Stimulated activated naive CD4-positive, alpha-beta T cell treated with Interleukin-2 at 50 U/mL for 16 hours (primary cell): ENCODE results near the gene GFAP.

Experiments used
- DNase-seq: peaks from one replicate; lab custom pipeline; 2025; lab: John Stamatoyannopoulos, UW

Gene GFAP

GRCh38 chr17:44914148-44914547, 1.2 kb downstream of the GFAP start:
- no peak for DNase-seq

DNA sequence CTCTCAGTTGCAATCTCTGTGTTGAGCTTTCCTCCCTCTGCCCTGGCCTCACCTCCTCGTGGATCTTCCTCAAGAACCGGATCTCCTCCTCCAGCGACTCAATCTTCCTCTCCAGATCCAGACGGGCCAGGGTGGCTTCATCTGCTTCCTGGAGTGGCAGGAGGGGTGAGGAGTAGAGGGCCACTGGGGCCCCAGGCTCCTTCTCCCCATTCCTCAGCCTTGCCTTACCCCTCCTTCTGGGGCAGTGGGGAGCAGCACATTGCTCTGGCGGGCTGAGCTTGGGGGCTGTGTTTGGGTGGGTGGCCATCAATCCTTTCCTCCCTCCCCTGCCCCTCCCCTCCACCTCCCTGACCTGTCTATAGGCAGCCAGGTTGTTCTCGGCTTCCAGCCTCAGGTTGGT, 1.6 kb downstream of the GFAP start:
- no peak for DNase-seq

GRCh38 chr17:44912763-44913544, 2.3 kb downstream of the GFAP start:
- DNase-seq = no peak

DNA sequence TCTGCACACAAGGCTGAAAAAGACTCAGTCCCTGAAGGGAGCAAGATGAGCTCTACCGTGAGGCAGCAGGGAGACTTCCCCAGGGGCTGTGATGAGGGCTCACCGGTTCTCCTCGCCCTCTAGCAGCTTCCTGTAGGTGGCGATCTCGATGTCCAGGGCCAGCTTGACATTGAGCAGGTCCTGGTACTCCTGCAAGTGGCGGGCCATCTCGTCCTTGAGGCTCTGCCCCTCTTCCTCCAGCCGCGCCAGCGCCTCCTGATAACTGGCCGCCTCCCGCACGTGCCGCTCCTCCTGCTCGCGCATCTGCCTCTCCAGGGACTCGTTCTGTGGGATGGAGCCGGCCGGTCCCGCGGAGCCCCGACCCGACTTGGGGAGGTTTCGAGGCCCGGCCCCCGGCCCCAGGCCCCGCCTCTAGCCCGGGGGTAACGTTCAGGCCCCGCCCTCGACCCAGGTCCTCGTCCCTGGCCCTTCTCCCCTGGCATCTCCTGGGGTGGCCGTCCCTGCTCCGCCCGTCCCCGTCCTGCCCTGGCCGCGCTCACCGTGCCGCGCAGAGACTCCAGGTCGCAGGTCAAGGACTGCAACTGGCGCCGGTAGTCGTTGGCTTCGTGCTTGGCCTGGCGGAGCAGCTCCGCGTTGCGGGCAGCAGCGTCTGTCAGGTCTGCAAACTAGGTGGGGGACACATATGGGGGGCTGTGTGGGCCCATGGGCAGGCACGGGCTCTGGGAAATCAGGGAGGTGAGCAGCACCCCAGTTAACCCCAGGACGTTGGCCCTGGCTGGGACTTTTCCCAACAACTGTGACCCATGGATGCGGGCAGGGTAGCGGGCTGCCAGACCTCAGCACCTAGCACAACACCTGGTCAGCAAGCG, 3.9 kb downstream of the GFAP start:
- DNase-seq = peak; percentile 31

GRCh38 chr17:44910231-44911106, 4.8 kb downstream of the GFAP start:
- no peak for DNase-seq

DNA sequence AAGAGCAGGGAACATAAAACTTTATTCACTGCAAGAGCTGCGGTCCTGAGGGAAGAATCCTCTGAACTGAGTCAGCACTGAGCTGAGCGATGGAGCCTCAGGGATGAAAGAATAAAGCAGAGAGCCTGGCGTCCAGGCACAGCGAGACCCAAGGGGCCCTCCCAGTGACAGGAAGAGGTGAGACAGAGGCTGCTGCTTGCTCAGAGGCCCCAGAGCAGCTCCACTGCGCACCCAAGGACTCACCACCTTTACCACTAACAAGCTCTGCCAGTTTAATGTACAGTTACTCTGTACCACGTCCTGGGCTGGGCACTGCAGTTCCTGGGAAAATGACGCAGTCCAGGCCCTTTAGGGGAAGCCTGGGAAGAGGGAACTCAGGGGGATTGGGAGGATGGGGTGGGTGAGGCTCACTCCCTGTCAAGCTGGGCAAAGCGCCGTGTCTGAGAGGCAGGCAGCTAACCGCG, 5.6 kb downstream of the GFAP start:
- DNase-seq = no peak

GRCh38 chr17:44908761-44909326, 6.5 kb downstream of the GFAP start:
- DNase-seq = no peak

- DNase-seq = no peak
Observed at GRCh38 chr17:44907729-44908470, 7.4 kb downstream of the GFAP start.

DNA sequence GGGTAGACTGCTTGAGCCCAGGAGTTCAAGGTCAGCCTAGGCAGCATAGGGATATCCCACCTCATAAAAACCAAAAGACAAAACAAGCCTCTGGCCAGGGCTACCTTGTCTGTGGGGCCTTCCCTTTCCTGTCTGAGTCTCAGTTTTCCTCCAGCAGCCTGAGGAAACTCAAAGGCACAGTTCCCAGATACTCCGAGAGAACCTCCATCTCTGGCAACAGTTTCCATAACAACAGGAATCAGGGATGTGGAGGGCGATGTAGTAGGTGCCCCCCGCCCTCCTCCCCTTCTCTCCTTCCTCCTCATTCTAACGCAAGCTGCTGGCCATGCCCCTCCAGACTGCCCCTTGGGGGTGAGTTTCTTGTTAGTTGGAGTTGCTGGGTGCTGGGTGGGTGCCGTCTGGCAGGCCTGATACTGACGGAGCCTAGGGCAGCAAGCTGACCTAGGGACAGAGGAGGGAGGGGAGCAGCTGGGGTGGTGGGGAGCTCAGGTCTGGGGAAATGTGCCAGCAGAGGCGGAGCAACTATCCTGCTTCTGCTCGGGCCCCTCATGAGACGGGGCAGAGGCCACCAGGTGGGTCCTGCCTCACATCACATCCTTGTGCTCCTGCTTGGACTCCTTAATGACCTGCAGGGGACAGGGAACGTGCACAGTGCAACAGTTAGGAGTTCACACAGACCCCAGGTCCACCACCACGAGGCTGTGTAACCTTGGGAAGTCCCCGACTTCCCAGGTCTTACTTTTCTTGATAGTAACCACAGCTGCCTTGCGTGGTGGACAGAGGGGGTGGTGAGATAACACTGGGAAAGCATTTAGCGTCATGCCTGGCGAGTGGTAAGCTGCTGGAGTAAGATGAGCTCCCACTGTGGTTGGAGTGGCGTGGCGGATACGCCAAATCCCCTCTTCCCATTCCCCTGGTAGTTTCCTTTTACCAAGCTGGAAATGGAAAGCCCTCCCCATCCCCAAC, 8.3 kb downstream of the GFAP start:
- DNase-seq = no peak

DNA sequence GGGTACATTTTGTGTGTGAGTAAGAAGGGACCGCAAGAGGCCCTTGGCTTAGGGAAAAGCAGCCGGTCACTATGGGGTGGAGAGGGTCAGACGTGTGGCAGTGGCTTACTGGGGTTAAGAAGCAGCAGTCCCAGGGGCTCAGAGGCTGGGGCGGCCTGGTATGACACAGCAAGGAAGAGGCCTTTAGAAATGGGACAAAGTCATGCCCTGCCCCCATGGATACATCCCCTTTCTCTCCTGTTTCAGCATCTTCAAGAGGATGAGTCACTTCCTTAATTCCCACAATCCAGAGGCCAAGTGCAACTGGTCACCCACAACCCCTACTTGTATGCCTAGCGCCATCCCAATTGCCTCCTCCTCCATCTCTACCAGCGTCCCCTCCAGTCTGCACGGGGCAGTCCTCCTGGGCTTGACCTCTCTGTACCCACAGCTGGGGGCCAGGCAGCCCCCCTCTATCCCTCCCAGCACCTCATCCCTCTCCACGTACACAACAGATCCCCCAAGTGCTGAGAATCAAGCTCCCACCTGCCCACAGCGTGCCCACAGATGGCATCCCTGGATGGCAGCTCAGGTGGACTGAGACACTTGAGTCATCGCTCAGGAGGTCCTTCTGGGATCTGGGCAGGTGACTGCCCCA, 9.2 kb downstream of the GFAP start:
- DNase-seq = no peak

- no peak for DNase-seq
Observed at GRCh38 chr17:44905006-44906000, 10.0 kb downstream of the GFAP start.

- DNase-seq = no peak
Observed at GRCh38 chr17:44904001-44904984, 11.0 kb downstream of the GFAP start.

GRCh38 chr17:44903012-44903685, 12.2 kb downstream of the GFAP start:
- no peak for DNase-seq

DNA sequence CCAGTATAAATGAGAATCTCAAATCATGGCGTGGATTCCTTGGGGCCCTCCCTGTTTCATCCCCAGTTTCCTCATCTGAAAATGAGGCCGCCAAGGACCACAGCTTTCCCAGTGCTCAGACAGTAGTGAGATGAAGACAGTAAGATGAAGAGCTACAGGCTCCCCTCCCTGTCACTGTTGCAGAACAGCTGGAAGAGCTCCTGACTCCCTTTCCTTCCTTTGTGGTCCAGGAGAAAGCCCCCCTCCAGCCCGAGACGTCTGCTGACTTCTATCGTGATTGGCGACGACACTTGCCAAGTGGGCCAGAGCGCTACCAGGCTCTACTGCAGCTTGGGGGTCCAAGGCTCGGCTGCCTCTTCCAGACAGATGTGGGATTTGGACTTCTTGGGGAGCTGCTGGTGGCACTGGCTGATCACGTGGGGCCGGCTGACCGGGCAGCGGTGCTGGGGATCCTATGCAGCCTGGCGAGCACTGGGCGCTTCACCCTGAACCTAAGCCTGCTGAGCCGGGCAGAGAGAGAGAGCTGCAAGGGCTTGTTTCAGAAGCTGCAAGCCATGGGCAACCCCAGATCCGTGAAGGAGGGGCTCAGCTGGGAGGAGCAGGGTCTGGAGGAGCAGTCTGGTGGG, 13.1 kb downstream of the GFAP start:
- DNase-seq = no peak

DNA sequence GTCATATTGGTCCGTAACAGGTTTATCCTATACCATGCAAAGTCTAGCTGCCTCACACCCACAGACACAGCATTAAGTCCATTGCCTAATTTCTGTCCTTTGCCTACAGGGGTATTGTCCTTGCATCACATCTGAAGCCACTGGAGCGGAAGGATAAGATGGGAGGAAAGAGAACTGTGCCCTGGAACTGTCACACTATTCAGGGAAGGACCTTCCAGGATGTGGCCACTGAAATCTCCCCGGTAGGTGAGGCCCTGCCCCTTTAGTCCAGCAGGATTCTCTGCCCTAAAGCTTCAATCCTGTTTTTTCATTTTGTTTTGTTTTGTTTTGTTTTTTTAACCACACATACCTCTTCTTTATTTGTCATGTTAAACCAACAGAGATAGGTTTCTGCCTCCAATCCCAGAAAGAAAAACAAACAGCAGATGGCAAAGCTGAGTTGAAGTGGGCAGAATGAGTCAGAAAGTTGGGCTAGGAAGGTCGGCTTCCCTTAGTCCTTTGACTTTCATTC, 13.8 kb downstream of the GFAP start:
- DNase-seq = no peak

- no peak for DNase-seq
Observed at GRCh38 chr17:44900894-44901293, 14.4 kb downstream of the GFAP start.
